ENCODE measurements around the gene HSD11B2.
"Not testable (repeated sequence)": the region's sequence is repeated elsewhere in the genome, so short reads cannot be mapped to it uniquely, and the experiment has no call there.

HSD11B2 gene

DNA sequence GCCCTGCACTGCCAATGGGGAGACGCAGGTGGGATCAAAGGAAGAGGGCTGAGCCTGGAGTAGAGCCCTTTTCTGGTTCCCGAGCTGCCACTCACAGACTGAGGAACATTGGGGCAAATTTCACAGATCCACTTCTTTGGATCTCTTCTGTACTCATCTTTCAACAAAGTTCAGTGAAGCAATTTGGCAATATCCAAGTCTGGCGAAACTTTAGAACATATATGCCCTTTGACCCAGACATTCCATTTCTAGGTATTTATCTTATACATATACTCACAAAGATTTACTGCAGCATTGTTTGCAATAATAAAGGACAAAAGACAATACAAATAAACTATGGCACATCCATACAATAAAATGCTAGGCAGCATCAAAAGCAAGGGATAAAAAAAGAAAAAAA lies 19.6 kb upstream of the HSD11B2 start:
- TF ChIP-seq, protein P1, sequence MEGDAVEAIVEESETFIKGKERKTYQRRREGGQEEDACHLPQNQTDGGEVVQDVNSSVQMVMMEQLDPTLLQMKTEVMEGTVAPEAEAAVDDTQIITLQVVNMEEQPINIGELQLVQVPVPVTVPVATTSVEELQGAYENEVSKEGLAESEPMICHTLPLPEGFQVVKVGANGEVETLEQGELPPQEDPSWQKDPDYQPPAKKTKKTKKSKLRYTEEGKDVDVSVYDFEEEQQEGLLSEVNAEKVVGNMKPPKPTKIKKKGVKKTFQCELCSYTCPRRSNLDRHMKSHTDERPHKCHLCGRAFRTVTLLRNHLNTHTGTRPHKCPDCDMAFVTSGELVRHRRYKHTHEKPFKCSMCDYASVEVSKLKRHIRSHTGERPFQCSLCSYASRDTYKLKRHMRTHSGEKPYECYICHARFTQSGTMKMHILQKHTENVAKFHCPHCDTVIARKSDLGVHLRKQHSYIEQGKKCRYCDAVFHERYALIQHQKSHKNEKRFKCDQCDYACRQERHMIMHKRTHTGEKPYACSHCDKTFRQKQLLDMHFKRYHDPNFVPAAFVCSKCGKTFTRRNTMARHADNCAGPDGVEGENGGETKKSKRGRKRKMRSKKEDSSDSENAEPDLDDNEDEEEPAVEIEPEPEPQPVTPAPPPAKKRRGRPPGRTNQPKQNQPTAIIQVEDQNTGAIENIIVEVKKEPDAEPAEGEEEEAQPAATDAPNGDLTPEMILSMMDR (IDR thresholded peaks at IDR 0.05) = no peak
- TF ChIP-seq ZFX (IDR thresholded peaks at IDR 0.05; ENCODE audit: borderline replicate concordance) = no peak
- H3K27ac ChIP-seq = no peak overlapping the region

DNA sequence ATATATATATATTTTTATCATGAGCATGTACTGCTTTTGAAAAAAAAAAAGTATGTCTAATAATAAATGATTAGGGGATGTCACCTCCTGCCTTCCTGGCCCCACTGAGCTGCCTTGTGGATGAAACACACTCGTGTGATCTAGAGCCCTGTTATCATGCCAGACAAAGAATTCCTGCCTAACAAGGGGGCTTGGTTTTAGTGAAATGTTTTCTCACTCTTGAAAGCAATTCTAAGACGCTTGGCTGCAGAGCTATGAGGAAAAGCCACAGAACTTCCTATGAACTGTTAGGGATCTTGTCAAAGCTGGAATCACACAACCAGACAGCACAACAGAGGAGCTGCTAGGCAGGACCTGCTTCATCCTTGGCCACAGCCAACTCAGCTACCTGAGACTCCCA lies 18.6 kb upstream of the HSD11B2 start:
- H3K27ac ChIP-seq = no peak overlapping the region
- no peak for TF ChIP-seq ZFX (IDR thresholded peaks at IDR 0.05; ENCODE audit: borderline replicate concordance)
- TF ChIP-seq, protein P1 (IDR thresholded peaks at IDR 0.05) = no peak

DNA sequence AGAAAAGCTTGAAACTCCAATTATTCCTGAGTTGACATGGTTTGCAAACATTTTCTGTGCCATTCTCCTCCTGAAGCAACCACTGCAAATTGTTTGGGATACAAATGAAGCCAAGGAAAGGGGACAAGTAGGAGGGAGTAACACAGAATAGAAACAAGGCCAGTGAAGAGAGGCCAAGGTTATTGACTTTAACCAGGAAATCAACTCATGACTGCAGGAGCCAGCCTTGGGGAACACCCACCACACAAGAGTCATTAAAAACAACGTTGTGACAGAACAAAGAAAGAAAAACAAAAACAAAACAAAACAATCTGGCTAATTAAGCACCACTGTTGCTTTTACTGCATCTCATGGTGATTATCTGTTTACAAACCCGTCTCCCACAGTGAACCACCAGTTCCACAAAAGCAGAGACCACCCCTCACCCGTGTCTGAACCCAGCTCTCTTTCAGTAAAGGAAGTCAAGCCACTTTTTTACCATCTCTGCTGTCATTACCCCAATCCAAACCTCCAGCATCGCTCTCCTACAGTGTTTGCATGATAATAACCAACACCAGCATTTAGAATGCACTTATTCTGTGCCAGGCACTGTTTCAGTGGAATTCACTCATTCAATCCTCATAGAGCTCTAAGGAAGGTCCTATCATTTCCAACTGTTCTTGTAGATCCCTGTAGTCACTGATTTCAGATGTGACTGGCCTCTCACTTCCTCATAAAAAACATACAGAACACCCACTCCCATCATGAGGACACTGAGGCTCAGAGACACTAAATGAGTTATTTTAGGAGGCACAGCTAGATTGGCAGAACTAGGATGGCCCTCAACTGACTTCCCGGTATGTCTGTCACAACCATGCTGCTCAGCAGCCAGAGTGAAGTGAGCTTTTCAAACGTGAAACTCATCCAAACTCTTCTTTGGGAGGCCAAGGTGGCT lies 16.7 kb upstream of the HSD11B2 start:
- TF ChIP-seq, protein P1 (IDR thresholded peaks at IDR 0.05) = no peak
- TF ChIP-seq ZFX (IDR thresholded peaks at IDR 0.05; ENCODE audit: borderline replicate concordance) = no peak
- H3K27ac ChIP-seq = no peak overlapping the region

DNA sequence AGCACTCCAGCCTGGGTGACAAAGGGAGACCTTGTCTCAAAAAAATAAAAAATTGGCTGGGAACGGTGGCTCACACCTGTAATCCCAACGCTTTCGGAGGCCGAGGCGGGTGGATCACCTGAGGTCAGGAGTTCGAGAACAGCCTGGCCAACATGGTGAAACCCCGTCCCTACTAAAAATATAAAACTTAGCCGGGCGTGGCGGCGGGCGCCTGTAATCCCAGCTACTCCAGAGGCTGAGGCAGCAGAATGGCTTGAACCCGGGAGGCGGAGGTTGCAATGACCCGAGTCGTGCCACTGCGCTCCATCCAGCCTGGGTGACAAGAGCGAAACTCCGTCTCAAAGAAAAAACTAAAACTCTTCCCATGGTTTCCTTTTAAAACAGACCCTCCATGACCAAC lies 15.5 kb upstream of the HSD11B2 start:
- not testable (repeated sequence) for H3K27ac ChIP-seq

DNA sequence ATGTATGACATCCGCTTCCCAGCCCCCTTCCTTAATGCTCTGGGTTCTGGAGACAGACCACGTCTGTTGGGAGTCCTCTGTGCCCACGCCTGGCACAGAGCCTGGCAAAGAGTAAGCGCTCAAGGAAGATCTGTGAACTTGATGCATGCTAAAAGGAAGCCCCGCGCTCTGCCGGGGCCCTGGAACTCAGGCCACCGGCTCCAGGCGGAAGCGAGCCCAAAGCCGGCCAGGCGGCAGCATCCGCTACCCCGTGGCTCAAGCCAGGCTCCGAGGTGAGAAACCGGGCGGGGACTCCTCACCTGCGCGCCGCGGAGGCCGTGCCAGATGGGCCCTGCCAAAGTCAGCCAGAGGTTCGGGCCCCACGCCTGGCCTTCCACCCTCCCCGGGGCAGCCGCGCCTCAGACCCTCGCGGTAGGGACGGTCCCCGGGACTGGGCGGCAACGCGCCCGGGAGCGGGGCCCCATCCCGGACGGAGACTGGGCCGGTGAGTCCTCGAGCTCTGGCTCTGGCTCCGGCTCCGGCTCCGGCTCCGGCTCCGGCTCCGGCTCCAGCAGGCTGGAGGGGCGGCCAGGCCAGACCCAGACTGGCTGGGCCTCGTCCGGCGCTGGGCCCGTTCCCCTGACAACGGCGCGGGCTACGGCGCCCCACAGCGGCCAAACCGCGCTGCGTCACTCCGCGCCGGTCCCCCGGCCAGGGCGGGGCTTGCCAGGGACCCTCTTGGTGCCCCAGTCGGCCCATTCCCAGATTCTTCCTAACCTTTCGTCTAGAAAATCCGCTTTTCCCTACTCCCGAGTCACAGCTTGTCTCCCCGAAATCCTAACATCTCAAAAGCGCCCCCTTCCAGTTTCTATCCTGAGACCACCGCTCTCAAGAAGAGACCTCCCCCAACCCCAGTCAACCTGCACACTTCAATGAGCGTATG lies 14.8 kb upstream of the HSD11B2 start, which contains the start of gene ZDHHC1:
TSS of gene ZDHHC1 (minus strand) at position 606 of the 922 bp plus-strand sequence. CDS start 8,702 bp downstream, outside the sequence.
- TF ChIP-seq, protein P1 (IDR thresholded peaks at IDR 0.05) = peak; percentile 90
- TF ChIP-seq ZFX (IDR thresholded peaks at IDR 0.05; ENCODE audit: borderline replicate concordance) = no peak
- H3K27ac ChIP-seq = peak within 1 kb of the TSS; percentile 47

DNA sequence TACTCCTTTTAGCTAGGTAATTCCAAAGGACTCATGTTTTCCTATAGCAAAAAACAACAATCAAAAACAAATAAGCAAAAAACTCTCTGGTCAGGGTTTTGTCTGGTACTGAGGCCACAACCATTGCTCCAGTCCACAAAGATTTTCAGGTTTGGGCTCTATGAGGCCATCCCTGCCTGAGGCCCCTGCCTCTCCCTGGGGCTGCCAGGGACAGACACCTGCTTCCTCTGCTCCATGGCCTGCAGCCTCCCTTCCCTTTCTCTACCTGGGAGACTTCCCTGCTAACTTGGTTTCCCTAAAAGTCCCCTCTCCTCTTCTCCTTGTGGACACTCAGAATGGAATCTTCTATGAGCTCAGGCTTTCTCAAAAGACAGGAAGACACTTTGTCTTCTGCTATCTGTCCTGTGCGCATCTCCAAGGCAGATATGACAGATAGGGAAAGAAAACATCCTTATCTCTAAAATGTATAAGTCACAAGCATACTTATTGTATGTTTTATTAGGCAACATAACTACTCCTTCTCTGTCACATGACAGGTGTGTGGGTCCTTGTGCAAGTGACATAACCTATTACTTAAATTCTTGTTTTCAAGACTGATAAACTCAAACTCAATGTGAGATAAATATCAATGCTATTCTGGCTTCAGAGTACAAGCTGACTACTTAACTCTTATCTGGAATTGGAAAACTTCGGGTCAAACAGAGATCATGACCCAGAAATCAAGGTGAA lies 13.4 kb upstream of the HSD11B2 start:
- no peak overlapping the region for H3K27ac ChIP-seq
- TF ChIP-seq, protein P1 (IDR thresholded peaks at IDR 0.05) = no peak
- no peak for TF ChIP-seq ZFX (IDR thresholded peaks at IDR 0.05; ENCODE audit: borderline replicate concordance)

DNA sequence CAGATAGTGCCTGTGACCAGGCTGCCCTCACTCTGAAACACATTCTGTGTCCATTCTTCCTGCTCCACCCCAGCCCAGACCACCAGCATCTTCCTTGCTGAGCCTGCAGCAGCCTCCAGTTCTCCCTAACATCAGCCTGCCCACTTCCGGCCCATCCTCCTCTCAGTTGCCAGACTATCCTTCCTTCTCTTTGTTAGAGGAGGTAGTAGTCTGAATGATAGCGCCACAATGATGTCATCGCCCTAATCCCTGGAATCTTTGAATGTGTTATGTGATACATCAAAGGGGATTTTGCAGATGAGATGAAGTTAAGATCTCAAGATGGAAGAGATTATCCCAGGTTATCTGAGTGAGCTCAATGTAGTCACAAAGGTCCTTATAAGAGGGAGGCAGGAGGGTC lies 11.4 kb upstream of the HSD11B2 start:
- H3K27ac ChIP-seq = no peak overlapping the region
- TF ChIP-seq, protein P1 (IDR thresholded peaks at IDR 0.05) = no peak
- no peak for TF ChIP-seq ZFX (IDR thresholded peaks at IDR 0.05; ENCODE audit: borderline replicate concordance)

All from 22Rv1 (cell line).